ENCODE results near the gene WSCD2.

The WSCD2 gene

GRCh38 chr12:108166505-108166904 is 37.4 kb downstream of the WSCD2 start:
- DNase-seq, result no peak

DNA sequence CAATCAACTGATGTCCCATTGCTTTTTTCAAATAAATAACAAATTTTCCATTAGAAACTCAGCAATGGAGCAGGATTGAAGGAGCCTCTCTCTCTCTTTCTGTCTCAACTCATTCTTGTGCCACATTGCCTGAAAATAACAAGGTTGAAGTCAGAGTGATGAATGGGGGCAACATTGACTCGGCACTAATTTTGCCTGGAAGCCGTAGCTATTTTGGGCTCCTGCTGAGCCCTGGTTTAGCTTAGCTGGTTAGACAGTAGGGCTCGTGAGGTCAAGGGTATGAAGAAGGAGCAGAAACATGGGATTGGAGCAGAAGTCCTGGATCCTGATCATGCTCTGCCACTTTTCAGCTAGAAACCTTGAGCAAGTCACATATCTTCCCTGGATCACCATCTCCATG is 38.9 kb downstream of the WSCD2 start:
- no peak for DNase-seq

- no peak for DNase-seq
Measured at GRCh38 chr12:108169708-108170107, 40.6 kb downstream of the WSCD2 start.

DNA sequence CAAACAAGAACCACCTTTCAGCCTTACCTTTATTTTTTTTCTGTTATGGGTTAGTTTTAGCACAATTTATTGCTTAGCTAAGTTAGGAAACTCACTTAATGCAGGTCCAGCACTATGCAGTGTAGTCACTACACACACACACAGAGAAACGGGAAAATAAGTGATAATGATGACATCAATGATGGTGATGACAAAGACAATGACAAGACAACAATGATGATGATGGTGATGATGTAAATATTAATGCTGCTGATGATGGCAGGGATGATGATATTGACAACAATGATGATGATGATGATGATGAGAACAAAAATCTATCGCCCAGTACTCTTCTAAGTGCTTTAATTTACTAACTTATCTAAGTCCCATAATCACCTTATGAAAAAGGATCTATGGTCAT is 41.1 kb downstream of the WSCD2 start:
- DNase-seq, result no peak

GRCh38 chr12:108172033-108172432 is 42.9 kb downstream of the WSCD2 start:
- DNase-seq, result no peak

GRCh38 chr12:108173160-108173559 is 44.1 kb downstream of the WSCD2 start:
- no peak for DNase-seq

DNA sequence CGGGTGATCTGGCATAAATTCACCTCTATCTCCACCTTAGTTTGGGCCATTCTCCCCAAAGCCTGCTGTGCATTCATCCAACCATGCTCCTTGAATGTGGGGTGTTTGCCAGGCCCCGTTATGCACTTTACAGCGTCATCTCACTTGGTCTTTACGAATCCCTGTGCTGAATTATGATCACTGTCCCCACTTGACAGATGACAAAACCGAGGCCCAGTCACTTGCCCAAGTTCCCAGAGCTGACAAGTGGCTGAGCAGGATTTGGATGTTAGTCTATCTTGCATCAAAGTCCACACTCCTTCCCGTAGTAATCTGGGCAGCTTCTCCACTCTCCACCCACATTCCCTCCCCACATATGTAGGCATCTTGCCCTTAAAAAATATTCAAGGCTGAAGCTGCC is 44.8 kb downstream of the WSCD2 start:
- DNase-seq, result no peak

DNA sequence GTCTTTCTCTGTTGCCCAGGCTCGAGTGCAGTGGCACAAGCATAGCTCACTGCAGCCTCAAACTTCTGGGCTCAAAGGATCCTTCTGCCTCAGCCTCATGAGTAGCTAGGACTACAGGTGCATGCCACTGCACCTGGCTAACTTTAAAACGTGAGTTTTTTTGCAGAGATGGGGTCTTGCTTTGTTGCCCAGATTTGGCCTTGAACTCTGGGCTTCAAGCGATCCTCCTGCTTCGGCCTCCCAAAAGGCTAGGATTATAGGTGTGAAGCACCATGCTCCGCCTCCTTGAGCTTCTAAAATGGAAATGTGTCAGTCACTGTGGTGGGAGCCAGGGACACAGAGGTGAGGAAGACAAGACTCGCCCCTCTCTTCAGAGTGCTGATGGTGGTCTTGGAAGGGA is 45.6 kb downstream of the WSCD2 start:
- no peak for DNase-seq

GRCh38 chr12:108175310-108175709 is 46.2 kb downstream of the WSCD2 start:
- DNase-seq, result no peak

DNA sequence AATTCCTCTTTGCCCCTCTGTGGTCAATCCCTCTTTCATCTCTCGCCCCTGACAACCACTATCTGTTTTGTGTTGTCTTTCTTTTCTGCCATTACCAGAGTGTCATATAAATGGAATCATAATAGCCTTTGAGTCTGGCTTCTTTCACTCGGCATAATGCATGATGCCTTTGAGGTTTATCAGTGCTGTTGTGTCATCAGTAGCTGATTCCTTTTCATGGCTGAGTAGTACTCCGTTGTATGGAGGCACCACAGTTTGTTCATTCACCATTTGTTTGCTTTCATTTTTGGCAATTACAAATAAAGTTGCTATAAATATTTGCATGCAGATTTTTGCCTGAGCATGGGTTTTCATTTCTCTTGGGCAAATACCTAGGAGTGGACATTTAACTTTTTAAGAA is 47.2 kb downstream of the WSCD2 start:
- no peak for DNase-seq

GRCh38 chr12:108177131-108177530 is 48.0 kb downstream of the WSCD2 start:
- DNase-seq, result no peak

GRCh38 chr12:108179305-108179704 is 50.2 kb downstream of the WSCD2 start:
- no peak for DNase-seq

DNA sequence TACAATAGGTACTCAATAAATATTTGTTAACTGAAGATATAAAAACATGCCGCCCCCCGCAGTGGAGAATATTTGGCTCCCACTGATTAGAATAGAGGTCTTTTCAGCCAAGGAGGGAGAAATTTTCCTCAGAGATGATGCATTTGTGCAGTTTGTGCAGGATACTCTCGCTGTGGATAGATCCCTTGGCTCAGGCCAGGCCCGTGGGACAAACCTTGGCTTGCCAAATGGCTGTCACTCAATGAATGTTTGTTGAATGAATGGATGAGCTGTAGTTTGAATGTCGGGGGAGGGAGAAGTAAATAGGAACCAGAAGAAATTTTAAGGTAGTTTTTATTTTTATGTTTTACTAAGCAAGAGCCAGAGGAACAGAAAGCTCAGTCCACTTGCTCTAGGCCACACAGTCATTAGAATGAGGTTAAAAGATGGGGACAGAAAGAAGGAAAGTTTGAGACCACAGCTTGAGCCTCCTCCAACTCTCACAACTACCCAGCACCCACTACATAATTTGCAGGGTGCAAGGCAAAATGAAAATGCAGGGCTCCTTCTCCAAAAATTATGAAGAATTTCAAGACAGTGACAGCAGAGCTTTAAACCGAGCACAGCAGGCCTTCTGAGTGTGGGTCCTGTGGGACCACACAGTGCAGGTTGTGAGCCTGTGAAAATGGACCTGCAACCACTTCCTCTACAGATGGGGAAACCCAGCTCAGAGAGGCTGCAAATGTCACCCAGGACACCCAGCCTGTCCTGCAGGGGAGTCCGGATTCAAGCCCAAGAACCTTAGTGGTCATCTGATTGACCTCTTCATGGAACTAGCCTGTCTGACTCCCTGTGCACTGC is 51.4 kb downstream of the WSCD2 start:
- no peak for DNase-seq

- DNase-seq, result no peak
Measured at GRCh38 chr12:108181095-108181454, 52.0 kb downstream of the WSCD2 start.

- DNase-seq, result no peak
Measured at GRCh38 chr12:108182096-108182495, 53.0 kb downstream of the WSCD2 start.

DNA sequence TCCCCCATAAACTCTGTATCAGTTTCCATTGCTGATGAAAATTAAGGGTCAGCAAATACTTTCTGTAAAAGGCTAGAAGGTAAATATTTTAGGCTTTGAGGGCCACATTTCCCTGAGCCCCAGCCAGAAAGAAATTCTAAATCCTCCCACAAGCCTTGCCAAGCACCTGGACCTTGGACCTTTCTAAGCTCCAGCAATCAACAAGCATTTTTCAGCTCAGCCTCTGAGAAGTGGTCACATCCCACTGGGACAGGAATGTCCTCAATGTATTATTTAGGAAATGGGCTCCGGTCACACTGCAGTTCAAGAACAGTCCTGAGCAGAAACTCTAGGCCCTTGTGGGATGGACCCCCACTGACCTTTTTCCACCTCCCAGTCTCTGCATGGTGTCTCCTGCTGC is 55.9 kb downstream of the WSCD2 start:
- DNase-seq, result no peak

DNA sequence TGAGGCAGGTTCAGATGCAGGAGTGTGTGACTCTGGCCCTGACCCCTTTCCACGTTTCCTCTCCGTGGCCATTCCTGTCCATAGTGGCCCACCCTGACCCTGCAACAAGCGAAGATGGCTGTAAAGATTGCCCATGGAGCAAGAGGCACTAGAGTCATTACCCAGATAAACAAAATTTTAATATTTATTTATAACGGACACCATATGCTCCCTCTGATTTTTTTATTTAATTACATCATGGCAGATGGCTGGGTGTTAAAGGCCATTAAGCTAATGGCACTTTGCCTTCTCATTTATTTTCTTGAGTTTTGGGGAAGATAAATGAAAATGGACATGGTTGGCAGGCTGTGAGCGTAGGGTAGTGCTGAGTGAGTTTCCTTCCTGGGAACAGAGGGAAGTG is 58.7 kb downstream of the WSCD2 start:
- DNase-seq, result no peak

DNA sequence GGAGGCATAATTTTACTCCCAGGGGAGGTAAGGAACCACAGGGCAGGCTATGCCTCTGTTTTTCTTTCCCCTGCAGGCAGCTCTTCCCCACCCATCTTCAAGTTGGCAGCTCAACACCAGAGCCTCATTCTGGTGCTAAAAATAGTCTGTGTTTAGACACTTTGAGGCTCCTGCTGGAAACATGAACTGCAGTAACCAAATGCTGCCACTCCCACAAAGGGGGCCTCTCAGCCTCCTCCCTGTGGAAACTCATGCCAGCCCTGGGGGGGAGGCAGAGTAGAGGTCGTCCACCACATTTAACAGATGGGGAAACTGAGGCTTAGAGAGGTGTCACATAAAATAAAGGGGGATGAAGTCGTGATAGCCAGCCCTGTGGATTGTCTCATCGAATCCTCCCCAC is 61.4 kb downstream of the WSCD2 start:
- DNase-seq, result no peak

GRCh38 chr12:108191086-108191485 is 62.0 kb downstream of the WSCD2 start:
- no peak for DNase-seq

- no peak for DNase-seq
Measured at GRCh38 chr12:108191938-108192337, 62.9 kb downstream of the WSCD2 start.

GRCh38 chr12:108193493-108193892 is 64.4 kb downstream of the WSCD2 start:
- no peak for DNase-seq

- DNase-seq, result no peak
Measured at GRCh38 chr12:108193917-108194316, 64.8 kb downstream of the WSCD2 start.

- DNase-seq, result no peak
Measured at GRCh38 chr12:108194585-108194984, 65.5 kb downstream of the WSCD2 start.

DNA sequence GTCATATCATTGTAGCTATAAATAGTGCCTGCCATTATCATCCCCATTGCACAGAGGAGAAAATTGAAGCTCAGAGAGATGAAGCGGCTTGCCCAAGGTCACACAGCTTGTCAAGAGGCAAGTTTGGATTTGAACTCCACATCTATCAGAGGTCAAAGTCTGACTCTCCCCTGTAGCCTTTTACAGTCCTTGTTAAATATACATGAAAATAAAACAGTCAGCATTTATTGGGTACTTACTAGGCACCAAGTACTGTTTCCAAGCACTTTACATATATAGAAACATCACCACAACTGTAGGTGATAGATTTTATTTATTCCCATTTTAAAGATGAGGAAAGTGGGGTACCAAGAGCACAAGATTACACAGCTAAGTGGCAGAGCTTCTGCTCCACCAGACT is 67.2 kb downstream of the WSCD2 start:
- no peak for DNase-seq

DNA sequence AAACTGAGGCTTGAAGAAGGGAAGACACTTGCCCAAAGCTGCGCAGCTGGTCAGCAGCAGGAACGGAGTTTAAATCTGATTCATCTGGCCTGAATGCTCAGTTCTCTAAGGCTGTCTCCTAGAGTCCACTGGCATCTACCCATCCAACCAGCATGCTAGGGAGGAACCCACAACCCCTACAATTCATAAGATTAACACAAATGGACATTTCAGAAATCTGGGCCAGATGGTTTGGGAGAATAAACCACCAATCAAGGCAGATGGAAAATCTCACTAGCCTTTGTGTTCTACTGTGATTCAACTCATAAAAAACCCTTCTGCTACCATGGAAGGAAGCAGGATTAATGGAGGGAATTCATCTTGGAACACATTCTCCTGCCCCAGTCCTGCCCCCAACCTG is 67.8 kb downstream of the WSCD2 start:
- DNase-seq, result no peak

Measured in activated CD8-positive, alpha-beta memory T cell treated with anti-CD3 and anti-CD28 coated beads for 24 hours (primary cell).